Measurements from ENCODE around the gene NUBPL. TPM values are rescaled to one million over a fixed set of nuclear protein-coding genes. Genes with fewer than 3 reads are reported as not detected.
"Not testable (repeated sequence)": the region's sequence is repeated elsewhere in the genome, so short reads cannot be mapped to it uniquely, and the experiment has no call there.

Gene NUBPL
- total RNA-seq, 2 donors from 2014 or later = 18.5 to 19.5 TPM

DNA sequence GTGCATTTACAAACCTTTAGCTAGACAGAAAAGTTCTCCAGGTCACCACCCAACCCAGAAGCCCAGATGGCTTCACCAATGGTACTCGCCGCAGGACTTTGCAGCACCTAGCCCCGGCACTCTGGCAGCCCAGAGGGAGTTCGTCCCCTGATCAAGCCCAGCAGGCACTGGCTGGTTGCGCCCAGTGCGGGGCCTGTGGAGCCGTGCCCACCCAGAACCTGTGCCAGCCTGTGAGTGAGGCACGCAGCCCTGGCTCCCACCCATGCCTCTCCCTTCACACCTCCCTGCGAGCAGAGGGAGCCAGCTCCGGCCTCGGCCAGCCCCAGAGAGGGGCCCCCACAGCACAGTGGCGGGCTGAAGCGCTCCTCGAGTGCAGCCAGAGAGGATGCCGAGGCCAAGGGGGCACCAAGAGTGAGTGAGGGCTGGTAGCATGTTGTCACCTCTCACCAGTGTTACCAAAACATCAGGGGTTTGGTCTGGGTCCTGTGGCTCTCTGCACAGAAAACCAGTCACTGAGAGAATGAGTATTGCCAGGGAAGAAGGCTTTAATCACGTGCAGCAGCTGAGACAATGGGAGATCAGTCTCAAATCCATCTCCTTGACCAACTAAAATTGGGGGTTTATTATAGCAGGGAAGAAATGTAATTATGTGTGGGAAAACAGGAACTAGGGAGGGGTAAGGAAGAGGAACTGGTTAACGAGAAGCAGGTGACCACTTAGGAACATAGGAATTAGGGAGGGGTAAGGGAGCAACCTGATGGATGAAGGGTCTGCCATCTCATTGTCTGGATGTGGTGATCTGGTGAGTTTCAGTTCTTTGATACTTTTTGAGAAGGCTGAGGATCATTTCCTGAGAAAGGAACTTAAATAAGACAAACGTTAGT, 151.3 kb downstream of the NUBPL start:
- no peak for DNase-seq

DNA sequence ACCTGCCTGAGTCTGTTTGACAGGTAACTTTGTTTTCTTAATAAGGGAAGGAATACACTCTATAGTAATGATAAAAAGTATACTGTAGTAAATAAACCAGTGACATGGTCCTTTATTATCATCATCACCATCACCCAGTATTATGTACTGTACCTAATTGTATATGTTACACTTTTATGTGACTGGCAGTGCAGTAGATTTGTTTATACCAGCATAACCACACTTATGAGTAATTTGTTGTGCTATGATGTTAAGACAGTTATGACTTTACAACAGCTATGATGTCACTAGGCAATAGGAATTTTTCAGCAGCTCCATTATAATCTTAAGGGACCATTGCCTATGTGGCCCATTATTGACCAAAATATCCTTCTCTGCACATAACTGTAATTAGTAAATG, 155.0 kb downstream of the NUBPL start:
- no peak for ATAC-seq
- DNase-seq = no peak
- intact Hi-C loops (cut with DNase I) = no loop called here

More for the DNA sequence above, 151.3 kb downstream of the NUBPL start:
- intact Hi-C loops (cut with DNase I) = no loop called here
- ATAC-seq = no peak

DNA sequence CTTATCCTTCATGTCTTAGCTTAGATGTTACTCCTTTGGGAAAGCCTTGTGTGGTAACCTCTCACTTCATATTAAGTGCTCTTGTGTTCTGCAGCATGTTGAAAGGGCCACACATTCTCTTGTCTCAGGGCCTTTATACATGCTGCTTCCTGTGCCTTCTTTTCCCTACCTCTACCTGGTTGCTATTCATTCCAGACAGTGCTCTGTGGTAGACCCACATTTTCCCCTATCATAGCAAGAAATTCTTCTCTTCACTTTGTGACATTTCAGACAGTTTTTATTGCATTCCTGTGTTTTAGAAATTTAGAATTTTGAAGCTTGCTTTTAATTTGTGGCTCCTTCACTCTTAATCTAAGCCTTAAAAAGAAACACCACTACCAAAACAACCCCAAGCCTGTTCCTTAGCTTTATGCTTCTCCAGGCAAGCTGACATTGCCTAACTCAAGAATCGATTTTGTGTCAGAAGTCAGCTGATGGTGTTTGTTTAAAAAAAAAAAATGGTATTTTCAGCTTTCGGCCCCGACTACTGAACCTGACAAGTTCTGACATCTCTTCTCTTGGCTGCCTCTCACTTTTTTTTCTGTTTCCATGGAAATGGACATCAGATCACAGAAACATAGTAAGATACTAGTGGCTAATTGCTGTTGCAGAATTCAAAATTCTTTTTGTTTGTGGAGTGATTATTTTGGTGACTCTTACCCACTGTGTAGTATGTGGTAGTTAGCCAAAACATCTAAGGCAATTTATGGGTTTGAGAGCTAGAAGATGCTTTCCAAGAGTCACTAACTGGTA, 156.3 kb downstream of the NUBPL start:
- DNase-seq (no peak), ATAC-seq (peak; percentile 54 to 55)
- intact Hi-C loops (cut with DNase I) = no loop called here

DNA sequence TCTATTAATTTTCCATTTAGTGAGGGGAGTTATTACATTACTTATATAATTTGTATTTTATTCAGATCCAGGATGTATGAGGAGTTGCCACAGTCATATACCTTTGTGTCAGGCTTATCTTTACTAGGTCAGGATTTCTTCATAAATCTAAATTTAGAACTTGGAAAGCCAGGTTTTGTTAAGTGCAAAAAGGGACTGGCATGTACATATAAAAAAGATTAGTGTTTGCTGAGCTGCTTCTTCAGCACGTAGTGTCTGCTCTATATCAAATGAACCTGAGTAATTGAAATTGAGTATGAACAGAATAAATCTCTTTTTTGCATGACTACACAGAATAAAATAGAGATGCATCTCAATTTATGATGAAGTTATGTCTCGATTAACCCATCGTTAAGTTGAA, 157.4 kb downstream of the NUBPL start:
- intact Hi-C loops (cut with DNase I) = no loop called here
- ATAC-seq = peak; percentile 11 to 38

GRCh38 chr14:31718985-31719384, 157.8 kb downstream of the NUBPL start:
- intact Hi-C loops (cut with DNase I) = no loop called here
- ATAC-seq (no peak), DNase-seq (no peak)

More for the DNA sequence above, 157.4 kb downstream of the NUBPL start:
- no peak for DNase-seq

DNA sequence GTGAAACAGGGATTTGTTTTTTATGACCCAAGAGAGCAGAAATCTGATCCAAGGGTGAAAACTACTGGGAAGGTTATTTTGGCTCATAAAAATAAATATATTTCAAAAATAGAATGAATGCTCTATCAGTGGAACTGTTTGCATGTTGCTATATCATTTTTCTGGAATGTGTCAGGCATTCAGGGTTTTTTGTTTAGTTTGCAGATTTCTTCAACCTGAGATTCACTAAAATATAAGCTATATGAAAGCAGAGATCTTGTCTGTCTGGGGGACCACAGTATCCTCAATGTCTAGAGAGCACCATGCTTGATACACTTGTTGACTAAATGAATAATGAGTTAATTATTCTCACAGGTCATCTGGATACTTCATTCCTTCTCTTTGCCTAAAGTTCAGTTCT, 165.1 kb downstream of the NUBPL start:
- ATAC-seq (no peak), DNase-seq (no peak)
- intact Hi-C loops (cut with DNase I) = no loop called here

DNA sequence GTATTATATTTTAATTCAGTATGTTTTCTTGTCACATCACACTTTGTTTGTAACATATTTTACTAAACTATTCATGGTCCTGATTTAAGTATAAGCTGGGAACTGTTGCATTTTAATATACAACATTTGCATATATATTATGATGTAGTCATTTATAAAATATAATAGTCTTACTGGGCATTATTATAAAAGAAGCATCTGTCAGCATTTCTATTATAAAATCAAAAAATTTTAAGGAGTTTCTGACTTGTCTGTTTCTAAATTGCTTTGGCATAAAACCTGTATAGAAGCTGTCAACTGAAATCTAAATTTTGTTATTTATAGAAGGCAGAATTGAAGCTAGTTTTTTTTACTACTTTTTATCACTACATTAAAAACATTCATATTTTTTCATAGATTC, 166.6 kb downstream of the NUBPL start:
- no peak for DNase-seq
- intact Hi-C loops (cut with DNase I) = no loop called here
- ATAC-seq = no peak

- DNase-seq (no peak), ATAC-seq (no peak)
- intact Hi-C loops (cut with DNase I) = no loop called here
Observed at GRCh38 chr14:31740688-31741087, 179.5 kb downstream of the NUBPL start.

DNA sequence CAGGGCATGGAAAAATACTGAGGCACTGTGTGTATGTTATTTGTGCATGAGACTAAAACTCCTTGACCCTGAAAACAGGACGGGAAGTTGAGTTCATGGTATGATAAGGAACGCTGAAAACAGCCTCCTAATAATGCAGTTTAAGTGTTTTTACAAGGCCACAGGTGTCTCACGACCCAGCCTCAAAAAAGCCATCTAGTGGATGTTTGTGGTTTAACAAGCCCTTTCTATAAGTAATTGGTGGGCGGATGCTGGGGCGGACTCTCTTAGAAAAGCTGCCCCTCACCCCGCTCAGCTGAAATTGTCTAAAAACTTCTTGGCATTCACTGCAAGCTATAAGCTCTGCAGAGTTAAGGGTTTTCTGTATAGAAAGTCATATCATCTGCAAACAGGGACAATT, 184.5 kb downstream of the NUBPL start:
- ATAC-seq (no peak), DNase-seq (no peak)
- intact Hi-C loops (cut with DNase I) = no loop called here

GRCh38 chr14:31746326-31746725, 185.1 kb downstream of the NUBPL start:
- intact Hi-C loops (cut with DNase I) = no loop called here
- DNase-seq (no peak), ATAC-seq (no peak)

GRCh38 chr14:31749275-31749674, 188.1 kb downstream of the NUBPL start:
- ATAC-seq (no peak), DNase-seq (no peak)
- intact Hi-C loops (cut with DNase I) = no loop called here

DNA sequence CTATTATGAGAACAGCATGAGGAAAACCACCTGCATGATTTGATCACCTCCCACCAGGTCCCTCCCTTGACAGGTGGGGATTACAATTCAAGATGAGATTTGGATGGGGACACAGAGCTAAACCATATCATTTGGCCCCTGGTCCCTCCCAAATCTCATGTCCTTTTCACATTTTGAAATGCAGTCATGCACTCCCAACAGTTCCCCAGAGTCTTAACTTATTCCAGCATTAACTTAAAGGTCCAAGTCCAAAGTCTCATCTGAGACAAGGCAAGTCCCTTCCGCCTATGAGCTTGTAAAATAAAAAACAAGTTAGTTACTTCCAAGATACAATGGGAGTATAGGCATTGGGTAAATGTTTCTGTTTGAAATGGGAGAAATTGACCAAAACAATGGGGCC, 189.8 kb downstream of the NUBPL start:
- intact Hi-C loops (cut with DNase I); DNase-seq; ATAC-seq: not testable (repeated sequence)

- DNase-seq = no peak
- no peak for ATAC-seq
Observed at GRCh38 chr14:31752867-31753661, 191.9 kb downstream of the NUBPL start.

DNA sequence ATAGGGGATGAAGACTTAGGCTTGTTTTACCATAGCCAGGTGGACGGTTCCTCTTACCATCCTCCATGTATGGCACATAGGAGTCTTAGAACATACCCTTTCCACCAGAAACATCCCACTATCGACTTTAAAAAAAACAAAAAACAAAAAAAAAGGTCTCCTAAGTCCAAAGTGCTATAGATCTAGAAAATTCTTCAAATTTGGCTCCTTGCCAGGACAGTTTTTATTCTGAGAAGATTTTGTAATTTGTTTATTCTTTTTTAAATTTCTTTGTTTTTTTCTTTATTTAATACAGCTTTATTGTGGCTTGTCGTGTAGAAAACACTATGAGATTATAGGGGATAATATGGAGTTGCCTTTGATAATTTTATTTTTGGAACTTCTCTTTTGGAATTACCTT, 197.7 kb downstream of the NUBPL start:
- intact Hi-C loops (cut with DNase I) = no loop called here
- DNase-seq (no peak), ATAC-seq (no peak)

More at GRCh38 chr14:31752867-31753661, 191.9 kb downstream of the NUBPL start:
- intact Hi-C loops (cut with DNase I) = no loop called here

DNA sequence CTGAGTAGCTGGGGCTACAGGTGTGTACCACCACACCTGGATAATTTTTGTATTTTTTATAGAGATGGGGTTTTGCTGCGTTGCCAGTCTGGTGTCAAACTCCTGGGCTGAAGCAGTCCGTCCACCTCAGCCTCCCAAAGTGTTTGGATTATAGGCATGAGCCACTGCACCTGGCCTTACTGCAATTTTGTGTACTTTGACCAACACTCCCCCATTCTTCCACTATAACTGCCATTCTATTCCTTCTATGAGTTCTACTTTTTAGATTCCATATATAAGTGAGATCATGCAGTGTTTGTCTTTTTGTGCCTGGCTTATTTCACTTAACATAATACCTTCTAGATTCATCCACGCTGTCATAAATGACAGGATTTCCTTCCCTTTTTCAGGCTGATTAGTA, 199.1 kb downstream of the NUBPL start:
- ATAC-seq (no peak), DNase-seq (no peak)
- intact Hi-C loops (cut with DNase I) = no loop called here

GRCh38 chr14:31761325-31761724, 200.1 kb downstream of the NUBPL start:
- intact Hi-C loops (cut with DNase I) = no loop called here
- ATAC-seq = no peak
- DNase-seq = no peak

DNA sequence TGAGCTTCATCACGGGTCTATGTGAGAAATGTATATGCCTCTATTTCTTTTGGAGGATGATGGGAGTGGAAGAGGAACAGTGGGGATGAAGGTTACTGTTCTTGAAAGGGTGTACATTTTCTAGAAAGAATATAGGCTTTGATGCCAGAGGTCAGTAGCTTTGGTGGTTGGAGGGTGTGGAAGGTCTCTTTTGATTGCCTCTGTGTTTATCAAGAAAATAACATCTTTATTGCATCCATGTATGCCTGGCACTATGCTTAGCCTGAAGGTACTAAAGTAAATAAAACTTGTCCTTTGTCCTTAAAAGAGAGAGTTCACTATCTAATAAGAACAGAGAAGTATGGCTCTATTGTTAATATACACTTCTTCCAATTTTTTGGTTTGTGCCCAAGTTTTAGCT, 201.8 kb downstream of the NUBPL start:
- no peak for DNase-seq
- intact Hi-C loops (cut with DNase I) = no loop called here

DNA sequence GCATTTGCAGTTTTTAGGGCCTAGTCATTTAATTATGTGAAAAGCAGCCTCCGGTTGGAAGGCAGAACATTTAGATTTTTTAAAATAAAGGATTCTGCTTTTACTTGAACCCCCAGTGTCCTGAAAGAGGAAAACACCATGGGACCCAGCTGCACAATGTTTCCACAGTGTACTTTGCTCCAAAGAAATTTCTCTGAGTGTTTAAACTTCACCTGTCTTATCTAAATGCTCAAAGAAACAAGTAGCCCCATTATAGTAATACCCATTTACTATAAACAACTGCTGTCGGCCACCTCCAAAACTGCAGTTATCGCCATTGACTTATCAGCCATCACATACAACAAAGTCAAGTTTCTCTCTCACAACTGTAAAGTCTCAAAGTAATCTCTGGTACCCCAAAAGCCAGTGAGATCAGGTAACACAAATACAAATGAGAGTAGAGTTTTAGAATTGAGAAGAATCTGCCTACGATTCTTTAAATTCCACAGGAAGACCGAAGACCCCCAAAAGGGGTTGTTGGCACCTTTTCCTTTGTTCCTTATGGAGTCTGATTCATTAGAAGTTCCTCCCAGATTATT, 205.2 kb downstream of the NUBPL start:
- no peak for DNase-seq
- intact Hi-C loops (cut with DNase I) = no loop called here
- ATAC-seq = no peak

More for the DNA sequence above, 201.8 kb downstream of the NUBPL start:
- no peak for ATAC-seq

DNA sequence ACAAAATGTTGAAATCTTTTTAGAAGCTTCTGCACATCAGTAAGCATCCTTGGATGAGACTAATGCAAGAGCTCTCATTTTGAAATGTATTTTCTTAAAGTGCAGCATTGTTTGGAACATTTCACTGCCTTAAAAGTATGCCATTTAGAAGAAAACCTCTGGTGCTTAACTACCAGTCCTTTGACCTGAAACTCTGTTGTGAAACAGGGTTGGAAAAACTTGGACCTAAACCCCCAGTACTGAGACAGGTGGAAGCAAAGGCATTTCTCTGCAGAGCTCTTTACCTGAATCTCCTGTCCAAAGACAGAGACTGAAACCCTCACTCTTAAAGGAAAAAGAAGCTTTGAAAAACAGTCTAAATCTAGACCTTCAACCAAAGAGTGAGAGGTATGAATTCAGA, 207.2 kb downstream of the NUBPL start:
- ATAC-seq = no peak
- intact Hi-C loops (cut with DNase I) = no loop called here
- no peak for DNase-seq

Measured in left cardiac atrium (tissue), 4 donors.